ENCODE results near the gene LPP. TPM values are rescaled to one million over a fixed set of nuclear protein-coding genes. Genes with fewer than 3 reads are reported as not detected.

Gene LPP
- polyA plus RNA-seq, 1 donor (not counting 4 experiments of a cell fraction or from before 2014, with no cell fraction given), result 16.0 TPM

DNA sequence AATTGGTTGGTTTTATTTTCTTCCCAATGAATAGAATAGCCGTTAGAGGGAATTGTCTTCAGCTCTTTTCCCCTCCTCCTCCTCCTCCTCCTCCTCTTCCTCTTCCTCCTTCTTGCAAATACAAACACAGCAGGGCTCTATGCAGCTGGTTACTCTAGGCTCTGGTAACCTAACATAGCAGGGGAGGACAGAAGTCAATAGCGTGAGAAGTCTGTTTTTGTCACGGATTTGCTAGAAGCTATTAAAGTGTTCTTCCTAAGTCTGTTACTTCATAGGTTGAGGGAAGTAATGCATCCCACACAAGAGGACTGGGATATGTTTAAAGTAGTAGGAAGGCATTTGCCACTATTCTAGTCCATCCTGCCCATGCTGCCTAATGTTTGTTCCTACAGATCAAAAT lies 643.1 kb downstream of the LPP start:
- TF ChIP-seq CTCF (optimal IDR thresholded peaks at IDR 0.05 in 1 of 3, IDR thresholded peaks at IDR 0.05 in 1 of 3, conservative IDR thresholded peaks at IDR 0.05 in 1 of 3; ENCODE audit: extremely low read depth in 1 of 3, insufficient read depth in 2 of 3, low read length in 3 of 3), result no peak
- TF ChIP-seq EZH2 (IDR thresholded peaks at IDR 0.05; ENCODE audit: low read length), result no peak
- Histone ChIP-seq H3K27ac (ENCODE audit: control insufficient read depth, insufficient read depth, low read length) (no peak overlapping the region), H3K9ac (ENCODE audit: control insufficient read depth, extremely low read depth, insufficient read depth, low read length) (no peak overlapping the region), H3K9me1 (ENCODE audit: control insufficient read depth, extremely low read depth, insufficient read depth, low read length) (no peaks in the 10 kb centered on the region), H4K20me1 (ENCODE audit: control insufficient read depth, extremely low read depth, insufficient read depth, low read length) (no peaks in the 10 kb centered on the region), H3K4me2 (ENCODE audit: control insufficient read depth, extremely low read depth, insufficient read depth, low read depth, low read length) (no peak overlapping the region), H3K27me3 (ENCODE audit: control insufficient read depth, extremely low read depth, insufficient read depth, low read length) (no peaks in the 10 kb centered on the region), H3K4me1 (ENCODE audit: control insufficient read depth, extremely low read depth, insufficient read depth, low read length) (no peaks in the 10 kb centered on the region), H3K79me2 (ENCODE audit: control insufficient read depth, insufficient read depth, low read length) (no peaks in the 10 kb centered on the region), H3K9me3 (ENCODE audit: control insufficient read depth, low read depth, low read length) (no peaks in the 10 kb centered on the region), H3K4me3 (ENCODE audit: control insufficient read depth in 2 of 3, extremely low read depth in 1 of 3, insufficient read depth in 2 of 3, low read depth in 1 of 3, low read length in 3 of 3) (no peak overlapping the region), H2AFZ (ENCODE audit: control insufficient read depth, low read length) (no peak overlapping the region), H3K36me3 (ENCODE audit: control insufficient read depth in 2 of 2, extremely low read depth in 1 of 2, insufficient read depth in 2 of 2, low read length in 2 of 2) (peaks cover 0 to 2% of the 10 kb centered on the region in 2 experiments)
- no peak for FAIRE-seq
- no peak for DNase-seq (ENCODE audit: low read depth, low spot score)
- dilution Hi-C loops (cut with MboI; ENCODE audit: extremely low pct_ligation_motif_present, low sequenced_read_pairs), result no loop called here

DNA sequence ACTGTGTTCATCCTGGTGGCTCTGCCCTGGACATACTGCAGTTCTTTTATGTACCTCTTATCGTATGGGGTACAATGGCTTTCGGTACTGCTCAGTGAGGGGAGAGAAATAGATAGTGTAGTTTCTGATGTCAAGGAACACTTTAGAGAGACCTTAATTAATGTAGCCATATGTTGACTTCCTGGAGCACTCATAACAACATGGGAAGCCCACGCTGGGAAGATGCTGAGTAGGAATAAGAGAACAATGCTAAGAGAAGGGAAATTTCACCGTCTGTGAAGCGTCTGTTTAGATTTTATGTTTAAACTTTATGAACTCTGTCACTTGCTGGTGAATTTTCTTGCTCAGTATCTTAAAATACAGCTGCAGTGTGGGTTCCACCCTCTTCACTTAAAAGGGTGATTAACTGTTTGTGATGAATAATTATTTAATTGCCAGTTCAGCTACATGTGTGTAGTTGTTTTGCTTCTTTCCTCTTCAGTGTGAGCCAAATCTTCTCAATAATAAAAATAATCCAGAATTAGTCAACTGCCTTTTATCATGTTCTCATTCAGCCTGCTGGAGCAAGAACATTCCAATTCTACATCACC lies 644.7 kb downstream of the LPP start:
- TF ChIP-seq EZH2 (IDR thresholded peaks at IDR 0.05; ENCODE audit: low read length), result no peak
- no peak for TF ChIP-seq CTCF (optimal IDR thresholded peaks at IDR 0.05 in 1 of 3, IDR thresholded peaks at IDR 0.05 in 1 of 3, conservative IDR thresholded peaks at IDR 0.05 in 1 of 3; ENCODE audit: extremely low read depth in 1 of 3, insufficient read depth in 2 of 3, low read length in 3 of 3)
- Histone ChIP-seq H3K9me3 (ENCODE audit: control insufficient read depth, low read depth, low read length) (no peaks in the 10 kb centered on the region), H3K4me2 (ENCODE audit: control insufficient read depth, extremely low read depth, insufficient read depth, low read depth, low read length) (no peak overlapping the region), H3K4me3 (ENCODE audit: control insufficient read depth in 2 of 3, extremely low read depth in 1 of 3, insufficient read depth in 2 of 3, low read depth in 1 of 3, low read length in 3 of 3) (no peak overlapping the region), H3K79me2 (ENCODE audit: control insufficient read depth, insufficient read depth, low read length) (no peaks in the 10 kb centered on the region), H3K4me1 (ENCODE audit: control insufficient read depth, extremely low read depth, insufficient read depth, low read length) (no peaks in the 10 kb centered on the region), H3K9me1 (ENCODE audit: control insufficient read depth, extremely low read depth, insufficient read depth, low read length) (no peaks in the 10 kb centered on the region), H2AFZ (ENCODE audit: control insufficient read depth, low read length) (no peak overlapping the region), H3K9ac (ENCODE audit: control insufficient read depth, extremely low read depth, insufficient read depth, low read length) (no peak overlapping the region), H4K20me1 (ENCODE audit: control insufficient read depth, extremely low read depth, insufficient read depth, low read length) (no peaks in the 10 kb centered on the region), H3K27me3 (ENCODE audit: control insufficient read depth, extremely low read depth, insufficient read depth, low read length) (no peaks in the 10 kb centered on the region), H3K36me3 (ENCODE audit: control insufficient read depth in 2 of 2, extremely low read depth in 1 of 2, insufficient read depth in 2 of 2, low read length in 2 of 2) (no peaks in the 10 kb centered on the region), H3K27ac (ENCODE audit: control insufficient read depth, insufficient read depth, low read length) (no peak overlapping the region)
- dilution Hi-C loops (cut with MboI; ENCODE audit: extremely low pct_ligation_motif_present, low sequenced_read_pairs), result no loop called here
- DNase-seq (ENCODE audit: low read depth, low spot score) (no peak), FAIRE-seq (no peak)

Data from keratinocyte (primary cell).